T-helper 17 cell (primary cell): Measurements from ENCODE around the gene PRKCD. TPM values are rescaled to one million over a fixed set of nuclear protein-coding genes. Genes with fewer than 3 reads are reported as not detected.

Experiments
- ATAC-seq: fragments of 150-1000 bp; cut with Tn5 transposase; 2 replicates; pipeline ENCODE4 v1.10.0; 2021; ENCODE audit warnings: mild to moderate bottlenecking, moderate library complexity
- DNase-seq, 3 donors: peaks; one replicate each; pipeline versions ENCODE4 v3.0.0 to v3.0.0-alpha.2; 2020 to 2021
- H3K9me3 ChIP-seq: one replicate; pipeline ENCODE4 v1.7.0; 2013; ENCODE audit warnings: low read length, mild to moderate bottlenecking; ENCODE audit not compliant: control insufficient read depth, poor library complexity, severe bottlenecking
- H3K27ac Mint-ChIP-seq: one replicate; pipeline ENCODE4 v1.8.0; 2022; ENCODE audit warnings: mild to moderate bottlenecking, moderate library complexity, mixed read lengths
- H3K27me3 Mint-ChIP-seq: one replicate; pipeline ENCODE4 v1.8.0; 2022; ENCODE audit warnings: mixed read lengths
- H3K36me3 Mint-ChIP-seq: one replicate; pipeline ENCODE4 v1.8.0; 2022; ENCODE audit warnings: low read depth, mixed read lengths
- H3K4me1 Mint-ChIP-seq: one replicate; pipeline ENCODE4 v1.8.0; 2022; ENCODE audit warnings: mild to moderate bottlenecking, mixed read lengths
- H3K4me3 Mint-ChIP-seq: one replicate; pipeline ENCODE4 v1.8.0; 2022; ENCODE audit warnings: mild to moderate bottlenecking, moderate library complexity, mixed read lengths
- total RNA-seq, 4 donors: library from RNA in 2 of 4; stranded (reverse) in 2 of 4; gene quantifications; one replicate each; pipeline ENCODE4 v1.2.3 and lab custom pipeline; 2022 to 2026

The PRKCD gene
- total RNA-seq, 2 donors from 2014 or later: 27.3 to 35.0 TPM

DNA sequence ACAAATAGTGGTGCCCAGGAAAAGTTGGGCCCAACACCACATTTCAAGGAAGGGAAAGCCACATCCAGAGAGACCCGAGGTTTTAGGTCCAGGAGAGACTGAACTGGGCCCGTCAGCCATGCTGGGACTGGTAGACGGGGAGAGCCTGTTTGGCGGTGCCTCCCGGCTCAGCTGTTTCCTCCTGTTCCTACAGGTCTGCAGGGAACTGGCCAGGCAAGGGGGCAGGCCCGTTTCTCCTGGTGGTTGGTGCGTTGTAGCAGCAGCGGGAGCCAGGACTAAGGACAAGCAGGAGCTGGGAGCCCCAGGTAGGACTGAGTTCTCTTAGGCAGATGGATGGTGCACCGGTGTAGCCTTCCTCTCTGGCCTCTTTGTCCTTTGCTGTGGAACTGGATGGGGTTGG, 3.9 kb downstream of the PRKCD start:
- Mint-ChIP-seq H3K4me1 (peaks cover 48% of the 10 kb centered on the region), H3K36me3 (peaks cover 2% of the 10 kb centered on the region), H3K27ac (no peak overlapping the region), H3K4me3 (no peak overlapping the region), H3K27me3 (no peaks in the 10 kb centered on the region)
- DNase-seq (no peak), ATAC-seq (no peak)
- no peaks in the 10 kb centered on the region for H3K9me3 ChIP-seq

DNA sequence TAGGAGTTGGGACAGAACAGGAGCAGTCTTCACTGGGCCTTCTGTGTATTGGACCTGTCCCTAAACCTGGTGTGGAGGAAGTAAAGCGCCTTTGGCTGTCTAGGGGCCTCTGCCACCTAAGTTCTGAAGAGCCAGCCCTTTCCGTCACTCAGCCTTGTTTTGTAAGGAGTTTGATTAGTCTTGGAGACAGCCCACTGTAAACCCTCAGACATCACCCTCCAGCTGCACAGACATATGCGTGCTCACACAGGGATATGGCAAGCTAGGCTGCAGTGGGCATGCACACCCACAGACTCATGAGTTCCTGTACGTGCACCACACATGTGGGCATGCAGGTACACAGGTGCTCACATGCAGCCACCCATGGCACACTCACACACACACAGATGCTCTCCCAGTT, 5.2 kb downstream of the PRKCD start:
- no peaks in the 10 kb centered on the region for H3K9me3 ChIP-seq
- DNase-seq: no peak

DNA sequence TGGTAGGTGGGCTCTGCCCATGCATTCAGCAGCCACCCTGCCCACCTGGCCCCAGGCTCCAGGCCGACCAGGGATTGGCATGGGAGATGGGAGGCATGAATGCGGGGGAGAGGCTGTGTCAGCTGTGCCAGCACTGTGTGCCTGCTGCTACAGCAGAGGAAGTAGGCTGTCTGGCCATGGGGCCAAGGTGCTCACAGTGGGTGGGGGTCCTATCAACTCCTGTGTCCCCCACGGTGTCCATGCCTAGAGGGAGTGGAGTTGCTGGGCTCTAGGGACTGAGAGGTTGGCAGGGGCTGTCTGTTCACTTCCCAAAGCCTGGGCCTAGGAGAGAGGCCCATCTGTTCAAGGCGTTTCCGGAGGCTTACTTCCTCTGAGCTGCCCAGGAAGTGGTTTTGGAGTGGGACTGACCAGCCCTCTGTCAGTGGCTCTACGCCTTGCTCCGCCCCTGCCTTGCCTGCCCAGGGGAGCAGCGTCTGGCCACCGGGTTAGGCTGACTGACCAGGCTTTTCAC, 5.8 kb downstream of the PRKCD start:
- H3K9me3 ChIP-seq: no peaks in the 10 kb centered on the region
- DNase-seq (no peak), ATAC-seq (no peak)
- peaks cover 55% of the 10 kb centered on the region for H3K4me1 Mint-ChIP-seq
- peaks cover 2% of the 10 kb centered on the region for H3K36me3 Mint-ChIP-seq
- H3K27ac Mint-ChIP-seq: no peak overlapping the region
- no peaks in the 10 kb centered on the region for H3K27me3 Mint-ChIP-seq
- H3K4me3 Mint-ChIP-seq: no peak overlapping the region

More for the DNA sequence above, 5.2 kb downstream of the PRKCD start:
- no peaks in the 10 kb centered on the region for H3K27me3 Mint-ChIP-seq
- no peak for ATAC-seq
- peaks cover 52% of the 10 kb centered on the region for H3K4me1 Mint-ChIP-seq
- H3K27ac Mint-ChIP-seq: no peak overlapping the region
- no peak overlapping the region for H3K4me3 Mint-ChIP-seq
- H3K36me3 Mint-ChIP-seq: peaks cover 2% of the 10 kb centered on the region

GRCh38 chr3:53167418-53168174, 6.6 kb downstream of the PRKCD start:
- Mint-ChIP-seq H3K36me3 (peaks cover 2% of the 10 kb centered on the region), H3K27ac (peak overlapping the region; percentile 86), H3K4me3 (peak overlapping the region; percentile 41), H3K4me1 (peaks cover 54% of the 10 kb centered on the region), H3K27me3 (no peaks in the 10 kb centered on the region)
- no peaks in the 10 kb centered on the region for H3K9me3 ChIP-seq
- ATAC-seq: no peak
- DNase-seq: no peak

DNA sequence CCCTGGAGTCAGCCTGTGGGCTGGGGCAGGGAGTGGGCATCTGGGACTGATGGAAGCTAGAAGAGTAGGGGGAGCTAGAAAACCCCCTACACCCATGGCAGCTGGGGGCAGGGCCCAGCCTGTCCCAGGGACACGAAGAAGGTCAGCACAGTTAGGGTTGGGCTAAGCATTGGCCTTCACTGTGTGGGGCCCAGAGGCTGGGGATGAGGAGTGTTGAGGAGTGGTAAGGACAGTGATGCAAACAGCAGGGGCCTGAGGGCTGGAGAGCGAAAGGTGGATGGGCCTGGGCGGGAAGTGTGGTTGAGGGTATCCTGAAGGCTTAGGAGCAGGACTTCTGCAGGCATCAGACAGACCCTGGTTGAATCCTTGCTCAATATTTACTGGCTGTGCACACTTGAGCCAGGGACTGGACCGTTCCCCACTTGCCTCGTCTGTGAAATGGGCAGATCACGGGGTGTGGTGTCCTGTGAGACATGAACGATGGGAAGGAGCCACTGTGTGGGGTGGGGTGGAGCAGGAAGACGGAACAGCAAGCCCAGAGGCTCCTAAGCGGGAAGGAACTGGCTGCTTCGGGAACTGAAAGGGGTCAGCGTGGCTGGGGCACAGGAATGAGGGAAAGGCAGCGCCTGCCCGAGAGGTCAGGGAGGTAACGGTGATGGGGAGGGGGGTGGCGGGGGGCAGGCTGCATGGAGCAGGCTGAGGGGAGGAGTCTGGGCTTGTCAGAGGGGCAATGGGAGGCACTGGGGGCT, 7.3 kb downstream of the PRKCD start:
- Mint-ChIP-seq H3K27me3 (no peaks in the 10 kb centered on the region), H3K4me3 (peak overlapping the region; percentile 41), H3K27ac (peak overlapping the region; percentile 86), H3K4me1 (peaks cover 49% of the 10 kb centered on the region), H3K36me3 (peaks cover 2% of the 10 kb centered on the region)
- ATAC-seq: no peak
- no peaks in the 10 kb centered on the region for H3K9me3 ChIP-seq
- DNase-seq: no peak

- Mint-ChIP-seq H3K27ac (peak overlapping the region; percentile 86), H3K4me1 (peaks cover 54% of the 10 kb centered on the region)
- peak; percentile 29 for ATAC-seq
Observed at GRCh38 chr3:53169045-53169831, 8.2 kb downstream of the PRKCD start.

DNA sequence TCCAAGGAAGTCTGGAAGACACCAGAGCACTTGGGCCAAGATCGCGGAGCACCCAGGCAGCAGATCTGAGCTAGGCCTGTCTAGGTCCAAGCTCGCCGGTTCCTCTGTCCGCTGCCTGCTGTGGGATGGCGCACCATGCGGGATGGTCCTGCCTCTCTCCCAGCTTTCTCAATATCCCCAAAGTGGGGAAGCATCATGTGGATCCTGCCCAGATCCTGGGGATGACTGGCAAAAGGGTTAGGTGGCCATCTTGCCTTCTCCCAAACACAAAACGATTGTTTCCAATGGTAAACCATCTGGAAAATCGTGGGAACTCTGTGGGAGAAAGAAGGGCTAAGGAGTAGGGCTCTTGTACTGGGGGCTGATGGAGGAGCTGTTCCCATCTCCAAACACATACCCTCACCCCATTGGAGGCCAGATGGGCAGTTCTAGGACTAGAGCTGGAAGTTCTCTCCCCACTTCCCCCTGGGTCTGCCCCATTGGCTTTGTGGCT, 8.9 kb downstream of the PRKCD start:
- H3K4me1 Mint-ChIP-seq: peaks cover 56% of the 10 kb centered on the region
- H3K27me3 Mint-ChIP-seq: no peaks in the 10 kb centered on the region

More at GRCh38 chr3:53169045-53169831, 8.2 kb downstream of the PRKCD start:
- H3K9me3 ChIP-seq: no peaks in the 10 kb centered on the region
- no peak for DNase-seq
- Mint-ChIP-seq H3K27me3 (no peaks in the 10 kb centered on the region), H3K36me3 (peaks cover 6% of the 10 kb centered on the region), H3K4me3 (peak overlapping the region; percentile 67)

GRCh38 chr3:53170325-53171063, 9.5 kb downstream of the PRKCD start:
- H3K27ac Mint-ChIP-seq: peak overlapping the region; percentile 53
- peak overlapping the region; percentile 55 for H3K4me3 Mint-ChIP-seq
- ATAC-seq (peak; percentile 38), DNase-seq (no peak)
- H3K9me3 ChIP-seq: no peaks in the 10 kb centered on the region
- peaks cover 57% of the 10 kb centered on the region for H3K4me1 Mint-ChIP-seq
- H3K27me3 Mint-ChIP-seq: no peaks in the 10 kb centered on the region
- H3K36me3 Mint-ChIP-seq: peaks cover 6% of the 10 kb centered on the region

More for the DNA sequence above, 8.9 kb downstream of the PRKCD start:
- Mint-ChIP-seq H3K4me3 (no peak overlapping the region), H3K27ac (peak overlapping the region; percentile 86), H3K36me3 (peaks cover 6% of the 10 kb centered on the region)
- no peak for DNase-seq
- H3K9me3 ChIP-seq: no peaks in the 10 kb centered on the region
- no peak for ATAC-seq

GRCh38 chr3:53171064-53171418, 10.0 kb downstream of the PRKCD start:
- Mint-ChIP-seq H3K4me1 (peaks cover 60% of the 10 kb centered on the region), H3K4me3 (no peak overlapping the region), H3K27me3 (no peaks in the 10 kb centered on the region), H3K36me3 (peaks cover 6% of the 10 kb centered on the region), H3K27ac (peak overlapping the region; percentile 53)
- ATAC-seq (no peak), DNase-seq (no peak)
- H3K9me3 ChIP-seq: no peaks in the 10 kb centered on the region

- Mint-ChIP-seq H3K36me3 (peaks cover 6% of the 10 kb centered on the region), H3K27me3 (no peaks in the 10 kb centered on the region), H3K4me1 (peaks cover 55% of the 10 kb centered on the region), H3K27ac (peak overlapping the region; percentile 53), H3K4me3 (no peak overlapping the region)
- H3K9me3 ChIP-seq: no peaks in the 10 kb centered on the region
- no peak for DNase-seq
- no peak for ATAC-seq
Observed at GRCh38 chr3:53171827-53172505, 11.0 kb downstream of the PRKCD start.

DNA sequence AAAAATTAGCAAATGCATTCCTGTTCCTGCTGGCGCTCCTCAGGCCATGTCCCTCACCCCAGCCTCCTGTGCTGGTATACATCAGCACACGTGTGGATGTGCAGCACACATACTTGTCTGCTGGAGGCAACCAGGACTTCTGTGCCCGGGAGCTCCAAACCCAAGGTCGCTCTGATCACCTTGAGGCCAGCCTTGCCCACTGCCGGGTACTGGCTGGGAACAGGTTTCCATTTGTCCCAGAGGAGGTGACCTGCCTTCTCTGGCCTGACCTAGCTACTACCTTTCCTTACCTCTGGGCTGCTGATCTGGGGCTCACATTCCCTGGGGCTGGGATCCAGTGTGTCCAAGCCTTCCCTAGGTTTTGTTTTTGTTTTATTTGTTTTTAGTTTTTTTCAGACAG, 12.1 kb downstream of the PRKCD start:
- H3K4me1 Mint-ChIP-seq: peaks cover 48% of the 10 kb centered on the region
- peaks cover 6% of the 10 kb centered on the region for H3K36me3 Mint-ChIP-seq
- ATAC-seq: no peak
- H3K27ac Mint-ChIP-seq: no peak overlapping the region
- H3K9me3 ChIP-seq: no peaks in the 10 kb centered on the region
- H3K27me3 Mint-ChIP-seq: no peaks in the 10 kb centered on the region
- DNase-seq: no peak
- H3K4me3 Mint-ChIP-seq: no peak overlapping the region
